Fibroblast of skin of left biceps (primary cell): ENCODE results near the gene IFRD1.

Experiments
- DNase-seq, 2 experiments: peaks; one replicate each; pipeline ENCODE4 v3.0.0-alpha.2; 2013; ENCODE audit warnings: low read depth in 2 of 2

Gene IFRD1

DNA sequence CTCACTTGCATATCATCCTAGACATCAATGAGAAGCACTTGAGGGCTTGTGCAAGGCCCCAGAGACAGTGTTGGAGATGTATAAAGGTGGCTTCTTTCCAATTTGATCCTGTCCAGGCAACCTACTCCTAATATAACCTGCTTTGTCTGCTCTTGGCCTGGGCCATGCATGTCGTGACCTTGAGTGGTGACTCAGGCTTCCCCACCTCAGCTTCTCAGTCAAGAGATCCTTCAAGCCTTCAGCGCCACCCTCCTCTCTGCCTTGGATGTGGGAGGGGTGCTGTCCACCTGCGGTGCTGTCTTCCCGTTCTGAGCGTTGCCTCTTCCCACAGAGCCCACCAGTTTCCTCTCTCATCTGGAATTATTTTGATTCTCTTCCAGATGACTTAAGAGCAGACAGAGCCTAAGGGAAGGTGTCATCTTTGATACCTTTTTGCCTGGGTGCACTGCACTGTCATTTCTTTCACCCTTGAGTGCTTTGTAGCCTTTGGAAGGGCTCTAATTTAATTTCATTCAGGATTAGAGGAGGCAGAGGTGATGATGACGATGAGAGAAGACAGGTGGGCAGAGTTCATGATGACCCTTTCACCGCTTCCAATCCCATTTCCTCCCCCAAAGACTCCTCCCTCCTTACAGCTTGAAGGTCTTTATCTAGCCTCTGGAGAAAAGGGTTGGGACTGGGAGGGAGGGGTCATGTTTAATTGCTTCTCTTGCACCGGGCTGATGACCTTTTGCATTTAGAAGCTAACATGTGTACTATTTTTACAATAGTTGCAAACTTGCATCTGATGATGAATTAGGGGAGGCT lies 37.4 kb downstream of the IFRD1 start:
- DNase-seq: no peak

DNA sequence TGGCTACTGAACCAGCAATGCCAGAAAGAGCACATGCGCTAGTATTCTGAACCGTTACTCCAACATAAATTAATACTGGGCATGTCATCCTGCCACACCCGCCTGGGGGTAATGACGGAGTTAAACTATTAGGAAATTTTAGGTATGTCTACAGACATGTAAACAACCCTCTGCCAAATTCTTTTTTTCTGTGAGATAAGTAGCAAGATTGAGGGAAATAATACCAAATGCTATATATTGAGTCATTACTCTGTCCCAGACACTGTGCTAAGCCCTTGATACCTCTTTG lies 37.9 kb downstream of the IFRD1 start:
- no peak for DNase-seq

DNA sequence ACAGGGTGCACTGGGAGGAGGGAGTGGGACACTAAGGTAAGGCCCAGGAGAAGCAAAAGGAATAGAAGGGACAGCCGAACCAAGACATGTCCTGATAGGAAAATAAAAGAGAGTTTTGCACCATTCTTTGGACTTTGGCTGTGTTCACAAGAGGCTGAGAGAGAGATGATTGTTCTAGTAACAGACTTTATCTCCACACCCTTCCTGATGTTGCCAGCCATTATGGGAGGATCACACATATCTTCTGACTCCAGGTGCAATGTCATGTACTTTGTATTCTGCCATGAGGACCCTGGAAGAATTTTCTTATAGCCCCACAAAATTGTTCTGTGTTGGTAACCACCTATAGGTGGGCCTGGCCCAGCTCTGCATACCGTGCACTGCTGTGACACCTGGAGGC lies 41.9 kb downstream of the IFRD1 start:
- DNase-seq: no peak

DNA sequence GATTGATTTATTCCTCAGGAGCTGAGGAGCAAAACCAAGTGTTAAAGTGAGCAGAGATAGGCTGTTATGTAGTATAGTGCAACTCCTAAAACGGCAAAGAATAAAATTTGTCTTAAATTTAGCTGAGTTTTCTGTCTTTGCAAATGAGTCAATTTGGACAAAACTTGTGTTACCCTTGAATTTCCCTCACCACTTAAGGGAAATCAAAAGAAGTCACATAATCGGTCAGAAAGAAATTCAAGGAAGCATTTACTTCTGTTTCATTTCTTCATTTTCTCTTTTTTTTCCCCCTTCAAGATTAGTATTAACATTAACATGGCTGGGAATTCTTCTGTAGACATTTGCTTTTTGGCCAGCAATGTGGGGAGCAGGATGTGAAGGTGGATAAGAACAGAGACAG lies 44.4 kb downstream of the IFRD1 start:
- DNase-seq: no peak

DNA sequence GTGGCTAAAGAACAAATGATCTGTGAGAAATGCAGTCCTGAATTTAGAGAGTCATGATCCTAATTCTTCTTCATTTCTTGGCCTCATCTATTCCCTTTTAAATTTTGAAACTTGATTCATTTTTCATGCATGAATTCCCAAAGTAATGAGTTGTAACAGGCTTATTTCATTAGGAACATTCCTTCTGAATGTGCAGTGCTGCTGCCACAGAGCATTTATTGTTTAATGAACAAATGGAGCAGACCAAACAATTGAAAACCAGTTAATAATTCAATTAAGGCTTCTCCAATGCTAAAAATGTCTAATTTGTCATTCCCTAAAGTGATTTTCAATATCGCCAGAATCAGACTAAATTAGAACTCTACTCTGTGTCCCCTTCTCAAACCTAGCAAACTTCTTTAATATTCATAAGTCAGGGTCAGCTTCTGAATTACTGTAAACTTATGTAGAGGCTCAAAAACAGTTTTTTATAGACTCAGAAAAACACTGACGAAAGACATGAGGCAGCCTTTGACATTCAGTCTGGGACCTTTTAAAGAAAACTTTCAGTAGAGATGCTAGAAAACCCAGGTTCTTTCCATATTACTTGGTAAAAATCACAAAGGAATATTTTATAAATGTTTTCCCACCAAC lies 45.0 kb downstream of the IFRD1 start:
- no peak for DNase-seq

DNA sequence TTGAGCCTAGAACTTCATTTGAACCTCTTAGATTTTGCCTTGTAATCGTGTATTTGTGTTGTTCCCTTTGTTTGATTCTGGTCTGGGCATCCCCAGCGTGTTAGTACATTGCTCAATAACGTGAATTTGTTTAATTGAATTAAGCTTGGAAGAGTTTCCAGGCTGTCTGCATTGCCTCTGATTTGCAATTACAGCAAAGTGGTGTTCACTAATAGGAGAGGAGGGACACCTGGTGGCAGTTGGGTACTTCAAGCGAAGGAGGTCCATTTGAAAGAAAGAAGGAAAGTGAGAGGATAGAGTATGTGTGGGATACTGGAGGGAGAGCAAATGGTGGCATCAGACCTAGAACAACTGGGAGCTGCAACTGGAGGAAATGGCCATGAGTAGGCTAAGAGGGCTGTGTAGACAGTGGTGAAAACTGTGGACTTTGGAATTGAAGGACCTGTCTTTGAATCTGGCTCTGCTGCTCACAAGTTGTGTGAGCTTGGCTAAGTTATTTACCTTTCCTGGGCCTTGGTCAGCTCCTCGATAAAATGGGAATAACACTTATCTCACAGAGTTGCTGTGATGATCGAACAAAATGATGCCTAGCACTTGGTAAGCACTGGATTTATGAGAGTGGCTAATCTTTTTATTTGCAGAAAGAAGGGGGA lies 45.7 kb downstream of the IFRD1 start:
- no peak for DNase-seq

DNA sequence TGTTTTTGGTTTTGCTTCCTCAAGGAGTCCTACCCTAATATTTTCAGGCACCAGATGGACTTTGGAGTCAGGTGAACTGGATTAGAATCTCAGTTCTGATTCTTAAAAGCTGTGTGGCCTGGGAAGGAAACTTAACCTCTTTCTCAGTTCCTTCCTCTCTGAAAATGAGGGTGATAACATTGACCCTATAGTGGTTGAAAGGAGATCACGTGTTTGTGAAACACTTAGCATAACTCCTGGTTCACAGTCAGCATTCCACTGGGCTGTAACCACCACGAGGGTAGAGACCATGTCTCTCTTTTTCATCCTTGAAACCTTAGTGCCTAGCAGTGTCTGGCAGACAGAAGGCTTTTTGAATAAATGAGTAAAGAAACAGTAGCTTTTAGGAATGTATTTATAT lies 47.2 kb downstream of the IFRD1 start:
- no peak for DNase-seq

DNA sequence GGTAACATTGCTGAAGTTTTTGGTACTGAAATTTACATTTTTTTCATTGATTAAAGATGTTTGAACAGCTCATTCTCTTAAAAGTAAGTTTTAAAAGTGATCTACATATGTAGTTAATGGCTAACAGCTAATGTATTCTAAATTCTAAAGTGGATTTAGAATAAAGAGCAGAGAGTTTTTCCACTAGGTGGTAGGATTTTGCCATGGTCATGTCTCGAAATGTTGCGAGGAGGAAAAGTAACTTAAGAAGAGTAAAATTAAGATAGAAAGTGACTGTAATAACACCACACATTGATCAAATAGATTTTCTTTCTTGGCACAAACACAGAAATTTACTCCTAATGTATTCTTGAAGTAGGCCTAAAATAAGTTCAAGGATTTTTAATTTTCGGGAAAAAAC lies 50.4 kb downstream of the IFRD1 start:
- no peak for DNase-seq

DNA sequence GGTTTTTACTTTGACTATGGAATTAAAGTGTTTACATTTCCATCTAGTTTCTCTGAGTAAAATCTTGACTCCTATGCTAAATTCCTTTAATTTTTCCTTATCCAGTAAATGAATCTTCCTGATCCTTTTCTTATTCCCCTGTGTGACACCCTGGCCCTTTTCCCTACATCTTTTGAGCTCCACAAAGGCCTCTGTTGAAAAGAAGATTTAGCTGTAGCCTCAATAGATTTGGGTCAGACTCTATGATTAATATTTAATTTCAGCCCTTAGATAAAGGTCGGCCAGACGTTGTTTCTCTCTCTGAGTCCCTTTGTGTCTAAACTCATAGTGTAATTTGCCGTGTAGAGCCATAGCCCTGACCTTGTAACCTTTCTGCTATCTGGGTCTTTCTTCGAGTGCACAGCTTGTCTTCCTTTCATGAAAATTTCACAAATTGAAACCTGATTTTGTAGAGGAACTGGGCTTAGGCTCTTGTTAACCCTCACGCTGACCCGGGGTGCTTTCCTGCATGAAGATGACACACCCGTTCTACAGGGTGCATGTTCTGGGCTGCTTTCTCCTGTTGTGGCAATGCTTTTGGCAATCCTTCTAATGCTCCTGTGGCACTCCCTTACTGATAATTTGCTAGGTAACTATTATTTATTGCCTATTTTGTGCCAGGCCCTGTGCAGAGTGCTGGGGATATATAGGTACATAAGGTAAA lies 51.7 kb downstream of the IFRD1 start:
- DNase-seq: no peak

DNA sequence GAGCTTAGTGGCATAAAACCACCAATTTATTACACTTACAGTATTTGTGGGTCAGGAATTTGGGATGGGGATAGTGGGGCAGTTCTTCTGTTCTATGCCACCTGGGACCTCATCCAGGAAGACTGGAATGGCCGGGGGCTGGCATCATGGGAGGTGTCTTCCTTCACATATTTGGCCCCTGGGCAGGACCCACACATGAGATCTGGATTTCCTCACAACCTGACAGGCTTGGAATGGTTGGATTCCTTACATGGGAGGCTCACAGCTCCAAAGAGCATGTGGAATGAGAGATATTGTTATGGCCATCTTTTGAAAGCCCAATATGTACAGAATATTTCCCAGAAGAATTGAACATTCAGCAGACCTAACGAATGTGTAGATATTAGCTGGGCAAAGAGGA lies 52.4 kb downstream of the IFRD1 start:
- no peak for DNase-seq

DNA sequence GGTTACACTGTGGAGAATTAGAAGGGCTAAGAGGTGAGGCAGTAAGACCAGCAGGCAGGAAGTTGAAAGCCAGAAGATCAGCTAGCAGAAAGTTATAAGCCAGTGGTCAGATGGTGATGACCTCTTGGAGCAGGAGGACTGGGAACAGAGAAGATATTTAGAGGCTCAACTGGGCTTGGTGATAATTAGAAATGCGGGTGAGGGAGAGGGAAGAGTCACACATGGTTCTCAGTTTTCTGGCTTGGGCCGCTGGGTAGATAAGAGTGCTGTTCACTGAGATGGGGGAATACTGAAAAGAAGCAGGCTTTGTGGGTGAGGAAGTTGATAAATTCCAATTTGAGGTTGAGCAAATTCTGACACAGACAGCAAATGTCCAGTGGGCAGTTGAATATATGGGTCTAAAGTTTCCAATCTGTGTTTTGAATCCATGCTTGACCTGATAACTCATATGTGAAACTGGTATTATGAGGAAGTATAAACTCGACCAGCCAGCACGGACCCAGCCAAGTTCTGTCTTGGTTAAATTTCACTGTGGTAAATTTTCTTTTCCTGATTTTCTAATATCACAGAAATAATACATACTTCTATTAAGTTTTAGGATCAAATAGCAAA lies 53.2 kb downstream of the IFRD1 start:
- no peak for DNase-seq

DNA sequence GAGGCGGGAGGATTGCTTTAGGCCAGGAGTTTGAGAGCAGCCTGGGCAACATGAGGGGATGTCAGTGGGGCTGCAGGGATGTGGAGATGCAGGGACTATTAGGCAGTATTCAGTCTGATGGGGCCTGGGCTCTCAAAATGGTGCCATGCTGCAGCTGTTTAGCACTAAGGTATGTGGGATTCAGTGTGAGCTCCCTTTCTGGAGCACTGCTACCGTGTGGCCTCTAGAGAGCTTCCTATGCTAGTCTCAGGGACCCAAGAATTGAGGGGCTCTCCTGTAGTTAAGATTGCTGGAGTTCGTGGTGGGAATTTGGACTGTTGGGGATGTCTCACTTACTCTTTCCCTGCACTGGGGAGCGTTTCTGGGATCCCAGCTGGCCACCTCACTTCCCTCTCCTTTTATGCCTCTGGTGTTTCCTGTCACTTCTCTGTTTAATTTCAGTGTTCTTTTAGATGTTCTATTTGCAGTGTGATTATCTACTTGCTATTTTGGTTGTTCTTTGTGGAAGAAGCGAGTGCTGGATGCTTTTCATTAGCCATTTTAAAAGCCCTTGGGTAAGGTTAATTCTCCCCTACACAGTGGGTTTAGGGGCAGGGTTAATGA lies 53.9 kb downstream of the IFRD1 start:
- no peak for DNase-seq

DNA sequence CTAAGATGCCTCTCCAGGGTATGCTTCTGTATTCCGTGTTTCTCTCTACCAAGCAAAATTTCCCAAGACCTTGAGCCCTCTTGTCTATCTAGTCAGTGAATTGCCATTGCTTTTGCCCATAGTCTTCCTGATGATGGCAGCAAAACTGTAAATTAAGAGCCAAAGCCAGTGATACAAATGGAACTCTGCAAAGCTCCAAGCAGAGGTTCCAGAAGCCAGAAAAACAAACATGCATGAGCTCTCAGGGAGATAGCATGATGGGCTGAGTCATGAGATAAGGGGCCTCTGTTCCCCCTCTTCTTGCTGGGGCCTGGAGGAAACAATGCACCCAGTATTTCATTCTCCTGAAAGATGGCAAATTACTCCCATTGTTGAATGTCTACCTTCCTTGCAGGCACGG lies 55.2 kb downstream of the IFRD1 start:
- DNase-seq: no peak

DNA sequence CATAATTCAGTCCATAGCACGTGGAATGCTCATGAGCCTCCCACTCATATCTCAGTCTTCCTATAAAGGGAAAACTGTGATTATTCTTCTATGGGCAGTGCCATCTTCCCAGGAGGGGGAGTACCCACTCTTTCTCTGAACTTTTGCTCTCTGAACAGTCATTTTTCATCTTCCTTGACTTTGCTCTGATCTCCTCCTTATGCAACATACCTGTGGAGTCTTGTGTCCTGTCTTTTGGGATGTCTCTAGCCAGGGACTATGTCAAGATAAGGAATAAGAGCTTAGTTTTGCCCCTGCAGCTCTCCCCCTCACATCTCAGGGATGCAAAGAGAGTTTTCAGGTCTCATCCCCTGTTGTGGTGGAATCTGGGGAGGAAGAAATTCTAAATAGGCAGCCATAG lies 58.1 kb downstream of the IFRD1 start:
- DNase-seq: no peak

DNA sequence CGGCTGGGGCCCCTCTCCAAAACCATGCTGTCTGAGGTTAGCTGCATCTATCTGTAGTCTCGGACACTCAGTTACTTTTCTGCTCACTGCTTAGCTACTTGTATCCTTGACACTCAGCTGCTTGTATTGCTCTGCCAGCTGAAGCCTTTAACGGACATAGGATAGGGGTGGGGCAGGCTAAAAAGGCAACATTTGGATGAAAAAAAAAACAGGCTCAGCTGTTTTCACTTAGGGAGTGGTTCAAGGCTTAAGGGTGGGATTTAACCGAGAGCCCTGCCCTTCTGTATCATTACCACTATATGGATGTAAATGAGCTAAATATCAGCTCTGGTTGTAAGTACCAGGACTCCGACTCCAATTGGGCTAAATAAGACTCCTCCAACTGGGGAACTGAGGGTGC lies 59.1 kb downstream of the IFRD1 start:
- DNase-seq: no peak

DNA sequence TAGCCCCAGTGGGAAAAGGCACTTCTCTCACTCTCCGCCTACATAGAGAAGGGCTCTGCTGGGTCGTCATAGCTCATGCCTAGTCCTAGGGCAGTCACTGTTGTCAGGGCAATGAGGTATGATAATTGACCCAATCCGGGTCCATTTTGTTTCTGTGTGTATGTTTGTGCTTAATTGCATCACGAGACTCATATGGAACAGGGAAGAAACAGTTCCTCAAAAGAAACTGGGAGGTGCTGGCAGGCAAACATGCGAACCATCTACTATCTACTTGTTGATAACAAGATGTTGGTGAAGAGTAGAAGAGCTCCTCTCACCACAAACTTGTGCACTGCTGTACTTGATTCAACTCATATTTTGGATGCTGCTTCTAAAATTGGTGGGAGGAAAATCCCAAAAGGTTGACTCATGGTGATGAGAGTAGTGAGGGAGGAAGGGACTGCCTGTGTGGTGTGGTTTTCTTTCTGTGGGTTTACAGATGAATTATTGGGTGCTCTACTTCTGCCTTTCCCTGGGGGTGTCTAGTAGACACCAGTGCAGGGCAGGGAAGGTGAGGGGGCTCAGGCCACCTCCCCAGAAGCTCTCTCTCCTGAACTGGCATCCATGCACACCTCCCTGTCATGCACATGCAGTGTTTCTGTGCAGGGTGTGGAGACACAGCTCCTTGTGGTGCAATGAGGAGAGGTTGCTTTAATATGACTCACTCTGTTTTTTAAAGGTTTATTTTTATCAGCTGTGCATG lies 59.9 kb downstream of the IFRD1 start:
- DNase-seq: peak; percentile 73 to 77

DNA sequence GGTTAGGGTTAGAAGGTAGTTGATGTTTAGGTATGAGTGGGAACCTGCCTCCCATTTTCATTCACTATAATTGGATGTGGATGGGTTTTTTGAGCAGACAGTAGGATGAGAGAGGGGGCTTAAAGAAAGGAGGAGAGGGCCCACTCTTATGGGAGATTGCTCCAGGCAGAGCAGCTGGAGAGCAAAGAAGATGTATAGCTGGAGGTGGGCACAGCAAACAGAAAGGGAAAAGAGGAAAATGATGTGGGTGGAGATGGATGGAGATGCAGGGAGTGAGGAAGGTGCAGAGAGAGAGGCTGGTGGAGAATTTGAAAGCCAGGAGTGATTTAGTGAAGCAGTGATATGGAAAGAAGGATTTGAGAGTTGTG lies 60.5 kb downstream of the IFRD1 start:
- no peak for DNase-seq

DNA sequence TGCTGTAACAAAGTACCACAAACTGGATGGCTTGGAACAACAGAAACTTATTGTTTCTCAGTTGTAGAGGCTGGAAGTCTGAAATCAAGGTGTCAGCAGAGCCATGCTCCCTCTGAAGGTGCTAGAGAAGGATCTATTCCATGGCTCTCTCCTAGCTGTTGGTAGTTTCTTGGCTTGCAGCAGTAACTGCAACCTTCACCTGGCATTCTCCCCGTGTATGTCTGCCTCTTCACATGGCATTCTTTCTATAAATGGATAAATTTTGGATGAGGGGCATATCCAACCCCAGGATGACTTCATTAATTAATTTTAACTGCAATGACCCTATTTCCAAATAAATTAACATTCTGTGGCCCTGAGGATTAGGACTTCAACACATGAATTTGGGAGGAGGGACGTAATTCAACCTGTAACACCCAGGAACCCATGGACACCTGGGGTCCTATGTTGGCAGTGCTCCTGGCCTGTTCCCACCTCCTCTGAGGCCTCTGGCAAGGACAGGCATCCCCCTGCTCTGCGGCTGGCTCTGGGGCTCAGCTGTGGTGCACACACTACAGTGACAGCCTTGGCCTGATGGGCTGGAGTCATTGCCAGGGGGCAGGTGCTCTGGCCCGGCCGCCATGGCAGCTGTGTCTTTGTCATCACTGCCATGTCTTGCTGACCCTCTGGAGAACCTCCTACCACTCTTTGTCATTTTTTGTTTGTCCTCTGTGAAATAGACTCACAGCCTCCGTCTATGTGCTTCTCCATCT lies 61.4 kb downstream of the IFRD1 start:
- DNase-seq: no peak

DNA sequence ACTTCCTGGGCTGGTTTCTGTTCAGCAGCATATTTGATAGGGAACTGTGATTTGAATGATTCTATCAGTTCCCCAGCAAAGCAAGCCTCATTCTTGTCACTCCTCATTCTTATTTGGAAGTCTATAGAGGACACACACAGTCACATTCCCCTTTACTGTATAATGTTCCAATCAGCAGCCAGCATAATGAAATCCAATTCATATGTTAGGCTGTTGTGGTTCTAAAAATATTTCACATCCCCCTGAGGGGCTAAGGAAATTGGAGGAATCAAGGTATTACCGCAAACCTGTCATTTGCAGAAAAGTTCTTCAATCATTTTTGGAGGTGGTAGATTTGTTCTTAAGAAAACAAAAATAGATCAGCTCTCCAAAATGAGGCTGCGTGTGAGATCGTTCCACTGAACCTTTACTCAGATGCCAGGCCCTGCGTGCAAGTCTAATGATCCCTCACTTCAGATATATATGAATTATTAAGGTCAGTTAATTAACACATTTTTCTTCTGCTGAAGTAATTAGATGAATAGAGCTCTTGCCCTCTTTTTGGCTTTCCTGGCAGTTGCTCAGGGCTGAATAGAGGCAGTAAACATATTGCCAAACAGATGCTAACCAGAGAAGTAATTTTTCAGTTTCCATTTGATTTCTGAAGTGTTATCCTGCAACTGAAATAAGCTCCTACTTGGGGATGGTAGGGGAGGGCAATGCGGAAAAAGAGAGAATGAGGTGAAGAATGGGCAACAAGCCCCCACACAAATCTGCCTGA lies 62.4 kb downstream of the IFRD1 start:
- DNase-seq: no peak

DNA sequence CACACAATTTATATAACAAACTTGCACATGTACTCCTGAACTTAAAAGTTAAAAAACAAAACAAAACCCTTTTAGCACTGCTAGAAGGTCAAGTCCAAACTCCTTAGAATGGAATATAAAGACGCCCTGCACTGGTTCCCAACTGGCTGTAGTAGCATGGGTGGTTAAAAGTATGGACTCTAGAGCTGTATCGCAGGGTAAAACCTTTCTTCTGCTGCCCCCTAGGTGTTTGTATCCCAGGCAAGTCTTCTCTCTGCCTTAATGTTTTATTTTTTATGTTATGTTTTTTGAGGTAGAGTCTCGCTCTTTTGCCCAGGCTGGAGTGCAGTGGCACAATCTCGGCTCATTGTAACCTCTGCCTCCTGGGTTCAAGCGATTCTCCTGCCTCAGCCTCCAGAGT lies 65.7 kb downstream of the IFRD1 start:
- no peak for DNase-seq
